ENCODE measurements around the gene TSPAN3.

Gene TSPAN3

DNA sequence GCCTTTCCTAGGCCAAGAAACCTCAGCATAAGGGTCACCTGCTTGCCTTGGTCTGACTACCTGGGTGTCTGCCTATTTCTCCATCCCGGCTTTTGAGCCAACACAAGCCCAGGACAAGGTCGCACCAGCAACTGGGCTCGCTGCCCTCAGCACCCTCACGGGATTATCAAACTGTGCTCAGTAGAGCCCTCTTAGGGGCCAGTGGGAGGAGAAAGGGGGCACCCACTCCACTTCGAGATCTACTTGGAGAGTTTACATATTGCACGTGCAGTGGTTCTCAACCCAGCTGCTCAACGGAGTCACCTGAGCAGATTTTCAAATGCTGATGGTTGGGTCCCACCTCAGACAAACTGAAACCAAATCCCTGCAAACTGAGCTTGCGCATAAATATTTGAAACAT is 31.1 kb downstream of the TSPAN3 start:
- TF ChIP-seq SP1 (IDR thresholded peaks at IDR 0.05) (no peak), NFRKB (IDR thresholded peaks at IDR 0.05) (no peak), ARNT (IDR thresholded peaks at IDR 0.05) (no peak), LEF1 (IDR thresholded peaks at IDR 0.05; ENCODE audit: borderline replicate concordance) (no peak), BHLHE40 (IDR thresholded peaks at IDR 0.05; ENCODE audit: borderline replicate concordance) (no peak), SUZ12 (IDR thresholded peaks at IDR 0.05) (no peak), FOXK2 (IDR thresholded peaks at IDR 0.05) (no peak), ELF4 (IDR thresholded peaks at IDR 0.05) (no peak), L3MBTL2 (conservative IDR thresholded peaks at IDR 0.05) (no peak), CTBP1 (IDR thresholded peaks at IDR 0.05; ENCODE audit: borderline replicate concordance) (no peak), FOXA1 (IDR thresholded peaks at IDR 0.05) (no peak), TARDBP (IDR thresholded peaks at IDR 0.05) (no peak), HDGF (IDR thresholded peaks at IDR 0.05; ENCODE audit: borderline replicate concordance) (no peak), FOXM1 (IDR thresholded peaks at IDR 0.05; ENCODE audit: borderline replicate concordance) (no peak)
- TF ChIP-seq, protein P1, sequence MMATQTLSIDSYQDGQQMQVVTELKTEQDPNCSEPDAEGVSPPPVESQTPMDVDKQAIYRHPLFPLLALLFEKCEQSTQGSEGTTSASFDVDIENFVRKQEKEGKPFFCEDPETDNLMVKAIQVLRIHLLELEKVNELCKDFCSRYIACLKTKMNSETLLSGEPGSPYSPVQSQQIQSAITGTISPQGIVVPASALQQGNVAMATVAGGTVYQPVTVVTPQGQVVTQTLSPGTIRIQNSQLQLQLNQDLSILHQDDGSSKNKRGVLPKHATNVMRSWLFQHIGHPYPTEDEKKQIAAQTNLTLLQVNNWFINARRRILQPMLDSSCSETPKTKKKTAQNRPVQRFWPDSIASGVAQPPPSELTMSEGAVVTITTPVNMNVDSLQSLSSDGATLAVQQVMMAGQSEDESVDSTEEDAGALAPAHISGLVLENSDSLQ (IDR thresholded peaks at IDR 0.05): no peak
- DNase-seq (ENCODE audit: extremely low spot score): no peak
- POLR2A ChIA-PET: no interaction called here
- CTCF ChIA-PET: no interaction called here

DNA sequence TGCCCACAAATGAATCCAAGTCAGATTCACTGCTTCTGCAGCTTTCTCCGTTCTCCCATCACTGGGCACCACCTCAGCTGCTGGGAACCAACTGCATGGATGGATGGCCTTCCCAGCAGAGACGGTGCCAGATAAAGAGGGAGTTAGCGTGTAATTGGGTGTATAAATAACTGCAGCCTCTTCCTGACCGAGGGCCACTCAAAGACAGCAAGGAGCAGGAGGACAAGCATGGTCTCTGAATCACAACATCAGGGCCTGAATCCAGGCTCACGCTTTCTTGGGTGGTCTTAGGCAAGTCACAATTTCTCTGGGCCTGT is 31.7 kb downstream of the TSPAN3 start:
- POLR2A ChIA-PET: no interaction called here
- TF ChIP-seq NFRKB (IDR thresholded peaks at IDR 0.05) (no peak), SP1 (IDR thresholded peaks at IDR 0.05) (no peak), FOXM1 (IDR thresholded peaks at IDR 0.05; ENCODE audit: borderline replicate concordance) (no peak), L3MBTL2 (conservative IDR thresholded peaks at IDR 0.05) (no peak), FOXK2 (IDR thresholded peaks at IDR 0.05) (no peak), ARNT (IDR thresholded peaks at IDR 0.05) (no peak), SUZ12 (IDR thresholded peaks at IDR 0.05) (no peak), FOXA1 (IDR thresholded peaks at IDR 0.05) (no peak), HDGF (IDR thresholded peaks at IDR 0.05; ENCODE audit: borderline replicate concordance) (no peak), ZNF384 (IDR thresholded peaks at IDR 0.05) (no peak), CTBP1 (IDR thresholded peaks at IDR 0.05; ENCODE audit: borderline replicate concordance) (no peak)
- TF ChIP-seq, protein P1 (IDR thresholded peaks at IDR 0.05): no peak
- DNase-seq (ENCODE audit: extremely low spot score): no peak
- CTCF ChIA-PET: no interaction called here

DNA sequence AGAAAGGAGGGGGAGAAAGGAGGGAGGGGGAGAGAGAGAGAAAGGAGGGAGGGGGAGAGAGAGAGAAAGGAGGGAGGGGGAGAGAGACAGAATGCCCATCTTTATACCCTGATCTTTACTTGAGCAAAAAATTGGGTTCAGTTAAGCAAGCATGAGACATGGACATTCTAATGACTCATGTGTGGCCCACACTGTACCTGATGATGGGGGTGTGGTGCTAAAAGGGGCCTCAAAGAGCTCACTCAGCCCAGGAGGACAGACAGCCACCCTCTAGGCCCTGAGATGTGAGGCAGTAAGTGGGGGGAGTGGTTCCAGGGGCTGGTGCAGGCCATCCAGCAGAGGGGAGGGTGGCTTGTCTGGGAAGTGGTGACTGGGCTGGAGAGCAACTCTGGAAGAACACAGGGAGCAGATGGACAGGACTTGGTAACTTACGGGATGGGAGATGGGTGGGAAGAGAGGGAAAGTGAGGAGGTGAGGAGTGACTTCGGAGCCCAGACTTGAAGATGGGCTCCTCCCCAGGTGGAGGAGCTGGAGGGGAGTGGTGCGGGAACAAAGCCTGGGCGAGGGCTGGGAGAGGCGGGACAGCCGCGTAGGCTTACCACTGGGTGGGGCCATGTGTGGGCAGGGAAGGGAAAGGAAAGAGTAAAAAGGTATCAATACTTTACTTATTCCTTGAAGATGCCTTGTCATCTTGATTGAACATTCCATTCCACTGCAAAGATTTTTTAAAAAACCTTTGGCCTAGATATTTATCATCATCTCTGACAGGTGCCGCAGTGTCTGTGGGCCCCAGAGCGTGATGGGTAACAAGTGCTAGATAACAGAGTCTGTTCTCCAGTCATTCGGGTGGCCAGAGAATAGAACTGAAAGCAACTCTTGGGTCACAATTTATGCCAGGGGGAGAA is 32.3 kb downstream of the TSPAN3 start:
- POLR2A ChIA-PET: no interaction called here
- CTCF ChIA-PET: no interaction called here
- TF ChIP-seq ZNF384 (IDR thresholded peaks at IDR 0.05) (no peak), CTBP1 (IDR thresholded peaks at IDR 0.05; ENCODE audit: borderline replicate concordance) (no peak), FOXA1 (IDR thresholded peaks at IDR 0.05) (no peak), NFRKB (IDR thresholded peaks at IDR 0.05) (no peak), LEF1 (IDR thresholded peaks at IDR 0.05; ENCODE audit: borderline replicate concordance) (no peak), ELF4 (IDR thresholded peaks at IDR 0.05) (no peak), FOXK2 (IDR thresholded peaks at IDR 0.05) (no peak), TARDBP (IDR thresholded peaks at IDR 0.05) (no peak), FOXM1 (IDR thresholded peaks at IDR 0.05; ENCODE audit: borderline replicate concordance) (no peak), BHLHE40 (IDR thresholded peaks at IDR 0.05; ENCODE audit: borderline replicate concordance) (no peak), SP1 (IDR thresholded peaks at IDR 0.05) (no peak), SUZ12 (IDR thresholded peaks at IDR 0.05) (no peak), L3MBTL2 (conservative IDR thresholded peaks at IDR 0.05) (no peak), HDGF (IDR thresholded peaks at IDR 0.05; ENCODE audit: borderline replicate concordance) (no peak)
- TF ChIP-seq, protein P1 (IDR thresholded peaks at IDR 0.05): no peak
- DNase-seq (ENCODE audit: extremely low spot score): no peak

DNA sequence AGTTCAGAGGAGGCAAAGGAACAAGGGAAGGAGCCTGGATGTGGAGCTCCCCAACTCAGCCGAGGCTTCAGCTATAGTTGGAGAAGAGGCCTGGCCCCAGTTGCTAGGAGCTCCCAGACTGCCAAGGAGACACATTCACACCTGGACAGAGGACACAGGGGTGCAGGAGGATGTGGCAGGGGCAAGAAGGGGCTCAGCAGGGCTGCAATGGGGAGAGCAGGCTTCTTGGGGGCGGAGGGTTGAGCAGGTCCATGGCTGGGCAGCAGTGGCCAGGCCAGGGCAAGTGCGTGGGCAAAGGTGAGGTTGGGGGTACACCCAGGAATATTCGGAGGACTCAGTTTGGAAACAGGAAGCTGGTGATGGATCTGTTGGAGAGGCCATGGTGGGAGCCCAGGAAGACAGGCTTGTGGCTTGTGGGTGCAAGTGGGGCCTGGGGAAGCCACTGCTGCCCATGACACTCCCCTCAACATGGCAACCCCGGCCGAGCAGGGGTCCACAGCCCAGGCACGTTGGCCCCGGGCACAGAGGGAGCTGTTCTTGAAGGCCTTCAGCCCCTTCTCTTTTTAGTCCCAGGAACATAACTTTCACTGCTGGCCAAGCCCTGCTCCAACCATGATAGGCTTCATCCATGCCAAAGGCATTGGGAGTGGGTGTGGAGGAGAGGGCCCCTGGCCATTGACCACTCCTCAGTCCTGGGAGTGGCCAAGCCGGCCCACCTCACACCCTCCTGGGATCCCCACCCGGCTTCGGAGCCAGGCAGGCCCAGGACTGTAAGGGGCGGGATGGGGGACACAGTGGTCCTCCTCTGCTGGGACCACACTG is 33.3 kb downstream of the TSPAN3 start:
- DNase-seq (ENCODE audit: extremely low spot score): no peak
- ChIA-PET POLR2A (no interaction called here), CTCF (interaction anchor here (0.6 to 0.7 kb wide), 2 partner anchors 13 to 821 kb away, joined by 3 to 4 read pairs; no protein-coding TSS in a partner anchor)
- TF ChIP-seq ELF4 (IDR thresholded peaks at IDR 0.05) (no peak), SUZ12 (IDR thresholded peaks at IDR 0.05) (no peak), NFRKB (IDR thresholded peaks at IDR 0.05) (no peak), BHLHE40 (IDR thresholded peaks at IDR 0.05; ENCODE audit: borderline replicate concordance) (no peak), FOXA1 (IDR thresholded peaks at IDR 0.05) (no peak), ARNT (IDR thresholded peaks at IDR 0.05) (no peak), CTBP1 (IDR thresholded peaks at IDR 0.05; ENCODE audit: borderline replicate concordance) (no peak), TARDBP (IDR thresholded peaks at IDR 0.05) (no peak), LEF1 (IDR thresholded peaks at IDR 0.05; ENCODE audit: borderline replicate concordance) (no peak)

DNA sequence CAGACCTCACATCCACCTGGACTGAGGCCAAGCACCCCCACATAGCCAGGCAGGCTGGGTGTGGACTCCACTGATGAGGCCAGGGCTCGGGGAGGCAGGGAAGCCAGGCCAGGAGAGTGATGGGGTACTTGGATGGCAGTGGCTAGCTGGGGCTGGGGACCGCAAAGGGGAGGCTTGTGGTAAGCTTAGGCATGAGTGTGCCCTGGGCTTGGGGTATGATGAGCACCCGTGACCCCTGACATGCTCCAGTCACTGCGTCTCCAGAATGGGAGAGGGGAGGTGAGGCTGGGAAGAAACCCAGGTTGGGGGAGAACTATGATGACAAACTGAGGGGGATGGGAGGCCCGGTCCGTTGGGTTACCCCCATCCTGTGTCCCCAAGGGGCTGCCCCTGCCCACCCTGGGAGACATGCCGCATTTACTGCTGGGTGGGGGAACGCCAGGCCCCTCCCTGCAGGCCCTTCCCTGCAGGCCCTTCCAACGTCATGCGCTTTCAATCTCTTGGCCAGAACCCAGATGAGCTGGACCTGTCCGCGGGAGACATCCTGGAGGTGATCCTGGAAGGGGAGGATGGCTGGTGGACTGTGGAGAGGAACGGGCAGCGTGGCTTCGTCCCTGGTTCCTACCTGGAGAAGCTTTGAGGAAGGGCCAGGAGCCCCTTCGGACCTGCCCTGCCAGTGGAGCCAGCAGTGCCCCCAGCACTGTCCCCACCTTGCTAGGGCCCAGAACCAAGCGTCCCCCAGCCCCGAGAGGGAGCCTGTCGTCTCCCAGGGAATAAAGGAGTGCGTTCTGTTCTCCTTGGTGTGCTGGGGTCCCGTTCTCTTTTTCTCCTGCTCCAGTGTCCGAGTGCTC is 34.1 kb downstream of the TSPAN3 start:
- CTCF ChIA-PET: interaction anchor here (0.6 to 1.1 kb wide), 4 partner anchors 12 to 820 kb away, joined by 3 to 4 read pairs (median 3); no protein-coding TSS in a partner anchor
- POLR2A ChIA-PET: no interaction called here
- no peak for TF ChIP-seq FOXA1 (IDR thresholded peaks at IDR 0.05)
- TF ChIP-seq HDGF (IDR thresholded peaks at IDR 0.05; ENCODE audit: borderline replicate concordance): no peak
- TF ChIP-seq L3MBTL2 (conservative IDR thresholded peaks at IDR 0.05): no peak
- TF ChIP-seq, protein P1 (IDR thresholded peaks at IDR 0.05): no peak
- TF ChIP-seq BHLHE40 (IDR thresholded peaks at IDR 0.05; ENCODE audit: borderline replicate concordance): no peak
- TF ChIP-seq SUZ12 (IDR thresholded peaks at IDR 0.05): no peak
- TF ChIP-seq TARDBP (IDR thresholded peaks at IDR 0.05): no peak
- no peak for DNase-seq (ENCODE audit: extremely low spot score)
